ENCODE measurements around the gene SLC38A8. TPM values are rescaled to one million over a fixed set of nuclear protein-coding genes. Genes with fewer than 3 reads are reported as not detected.

The SLC38A8 gene
- total and polyA plus RNA-seq, 4 donors = 1.2 TPM; not detected in 3

DNA sequence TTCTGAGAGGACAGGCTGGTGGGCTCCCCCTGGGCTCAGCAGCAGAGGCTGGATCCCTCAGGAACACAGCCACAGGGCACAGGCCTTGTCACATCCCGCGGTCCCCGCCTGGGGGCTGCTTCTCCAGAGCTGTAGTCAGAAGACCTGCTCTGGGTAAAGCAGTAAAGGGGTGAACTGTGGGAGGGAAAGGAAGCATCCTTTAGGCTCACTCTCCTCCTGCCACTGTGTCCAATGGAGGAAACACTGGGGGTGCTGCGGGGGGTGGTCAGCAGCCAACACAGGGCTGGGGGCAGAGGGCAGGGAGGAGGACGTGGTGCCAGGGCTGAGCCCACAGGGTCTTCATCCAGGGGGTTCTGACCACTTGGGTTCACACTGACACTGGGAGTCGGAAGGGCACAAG is 5.0 kb upstream of the SLC38A8 start:
- H3K36me3 ChIP-seq (ENCODE audit: control insufficient read depth in 4 of 4, insufficient read depth in 4 of 4, low read length in 4 of 4) = peaks cover 0 to 24% (median 2%) of the 10 kb centered on the region in 4 donors
- no peak overlapping the region for H3K9ac ChIP-seq (ENCODE audit: insufficient read depth in 1 of 2, low read length in 2 of 2)
- DNase-seq = no peak
- TF ChIP-seq, protein P1, sequence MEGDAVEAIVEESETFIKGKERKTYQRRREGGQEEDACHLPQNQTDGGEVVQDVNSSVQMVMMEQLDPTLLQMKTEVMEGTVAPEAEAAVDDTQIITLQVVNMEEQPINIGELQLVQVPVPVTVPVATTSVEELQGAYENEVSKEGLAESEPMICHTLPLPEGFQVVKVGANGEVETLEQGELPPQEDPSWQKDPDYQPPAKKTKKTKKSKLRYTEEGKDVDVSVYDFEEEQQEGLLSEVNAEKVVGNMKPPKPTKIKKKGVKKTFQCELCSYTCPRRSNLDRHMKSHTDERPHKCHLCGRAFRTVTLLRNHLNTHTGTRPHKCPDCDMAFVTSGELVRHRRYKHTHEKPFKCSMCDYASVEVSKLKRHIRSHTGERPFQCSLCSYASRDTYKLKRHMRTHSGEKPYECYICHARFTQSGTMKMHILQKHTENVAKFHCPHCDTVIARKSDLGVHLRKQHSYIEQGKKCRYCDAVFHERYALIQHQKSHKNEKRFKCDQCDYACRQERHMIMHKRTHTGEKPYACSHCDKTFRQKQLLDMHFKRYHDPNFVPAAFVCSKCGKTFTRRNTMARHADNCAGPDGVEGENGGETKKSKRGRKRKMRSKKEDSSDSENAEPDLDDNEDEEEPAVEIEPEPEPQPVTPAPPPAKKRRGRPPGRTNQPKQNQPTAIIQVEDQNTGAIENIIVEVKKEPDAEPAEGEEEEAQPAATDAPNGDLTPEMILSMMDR (IDR thresholded peaks at IDR 0.05; ENCODE audit: control extremely low read depth, extremely low read depth) = no peak
- H3K9me3 ChIP-seq (ENCODE audit: control insufficient read depth in 4 of 4, insufficient read depth in 3 of 4, low read length in 3 of 4) = no peaks in the 10 kb centered on the region
- WGBS, 2 donors = 84 to 95% methylated on average over 6 of the region's 6 CpGs
- ATAC-seq (ENCODE audit: insufficient read depth, low FRiP score) = no peak
- H3K4me3 ChIP-seq = no peak overlapping the region
- H3K27me3 ChIP-seq (ENCODE audit: control insufficient read depth in 3 of 3, insufficient read depth in 3 of 3, low read length in 2 of 3) = peaks cover 0 to 4% (median 0%) of the 10 kb centered on the region in 3 donors
- H3K27ac ChIP-seq (ENCODE audit: low read depth in 1 of 2, low read length in 1 of 2) = no peak overlapping the region
- H3K4me1 ChIP-seq (ENCODE audit: control insufficient read depth in 5 of 5, insufficient read depth in 5 of 5, low read length in 5 of 5) = peaks cover 0 to 4% (median 0%) of the 10 kb centered on the region in 5 donors

DNA sequence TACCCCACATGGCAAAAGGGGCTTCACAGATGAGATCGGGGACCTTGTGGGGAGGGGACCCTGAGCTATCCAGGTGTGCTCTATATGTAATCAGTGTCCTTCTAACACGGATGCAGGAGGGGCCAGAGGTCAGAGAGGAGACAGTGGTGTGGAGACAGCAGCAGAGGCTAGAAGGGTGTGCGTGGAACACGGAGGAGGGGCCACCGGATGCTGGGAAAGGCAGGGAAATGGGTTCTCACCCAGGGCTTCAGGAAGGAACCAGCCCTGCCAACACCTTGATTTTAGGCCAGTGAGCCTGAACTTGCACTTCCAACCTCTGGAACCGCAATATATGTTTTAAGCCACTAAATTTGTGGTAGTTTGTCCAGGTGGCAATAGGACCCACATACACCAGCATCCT is 4.6 kb upstream of the SLC38A8 start:
- WGBS, 2 donors = 86 to 87% methylated on average over 6 of the region's 6 CpGs
- peaks cover 0 to 4% (median 0%) of the 10 kb centered on the region in 3 donors for H3K27me3 ChIP-seq (ENCODE audit: control insufficient read depth in 3 of 3, insufficient read depth in 3 of 3, low read length in 2 of 3)

DNA sequence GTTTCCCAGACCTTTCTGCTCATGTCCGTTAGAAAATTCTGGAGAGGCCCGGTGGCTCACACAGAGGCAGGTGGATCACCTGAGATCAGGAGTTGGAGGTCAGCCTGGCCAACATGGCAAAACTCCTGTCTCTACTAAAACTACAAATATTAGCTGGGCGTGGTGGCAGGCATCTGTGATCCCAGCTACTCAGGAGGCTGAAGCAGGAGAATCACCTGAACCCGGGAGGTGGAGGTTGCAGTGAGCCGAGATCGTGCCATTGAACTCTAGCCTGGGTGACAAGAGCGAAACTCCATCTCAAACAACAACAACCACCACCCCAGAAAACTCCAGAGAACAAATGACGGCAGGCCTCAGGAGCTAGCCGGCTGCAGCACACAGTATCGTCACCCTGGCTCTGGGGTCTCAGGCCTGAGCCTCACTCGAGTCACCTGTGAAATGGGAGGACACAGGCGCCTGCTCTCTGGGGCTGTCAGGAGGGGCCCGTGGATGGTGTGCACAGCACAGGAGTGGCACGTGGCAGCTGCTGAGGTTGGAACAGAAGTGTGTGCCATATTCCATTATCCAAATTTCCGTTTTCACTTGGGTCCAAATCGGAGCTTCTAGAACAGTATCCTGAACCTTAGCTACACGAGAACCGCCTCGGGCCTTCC is 3.3 kb upstream of the SLC38A8 start:
- peaks cover 0 to 15% (median 2%) of the 10 kb centered on the region in 4 donors for H3K36me3 ChIP-seq (ENCODE audit: control insufficient read depth in 4 of 4, insufficient read depth in 4 of 4, low read length in 4 of 4)
- no peak overlapping the region for H3K27ac ChIP-seq (ENCODE audit: low read depth in 1 of 2, low read length in 1 of 2)
- H3K4me1 ChIP-seq (ENCODE audit: control insufficient read depth in 5 of 5, insufficient read depth in 5 of 5, low read length in 5 of 5) = peaks cover 0 to 4% (median 0%) of the 10 kb centered on the region in 5 donors
- no peaks in the 10 kb centered on the region for H3K9me3 ChIP-seq (ENCODE audit: control insufficient read depth in 4 of 4, insufficient read depth in 3 of 4, low read length in 3 of 4)
- WGBS, 2 donors = 92 to 94% methylated on average over 19 of the region's 19 CpGs
- no peak overlapping the region for H3K4me3 ChIP-seq
- peaks cover 0 to 4% (median 0%) of the 10 kb centered on the region in 3 donors for H3K27me3 ChIP-seq (ENCODE audit: control insufficient read depth in 3 of 3, insufficient read depth in 3 of 3, low read length in 2 of 3)
- ATAC-seq (ENCODE audit: insufficient read depth, low FRiP score) = no peak
- DNase-seq = no peak
- TF ChIP-seq, protein P1 (IDR thresholded peaks at IDR 0.05; ENCODE audit: control extremely low read depth, extremely low read depth) = no peak
- H3K9ac ChIP-seq (ENCODE audit: insufficient read depth in 1 of 2, low read length in 2 of 2) = no peak overlapping the region

More for the DNA sequence above, 4.6 kb upstream of the SLC38A8 start:
- no peak for DNase-seq
- TF ChIP-seq, protein P1 (IDR thresholded peaks at IDR 0.05; ENCODE audit: control extremely low read depth, extremely low read depth) = no peak
- Histone ChIP-seq H3K27ac (ENCODE audit: low read depth in 1 of 2, low read length in 1 of 2) (no peak overlapping the region), H3K4me3 (no peak overlapping the region), H3K9ac (ENCODE audit: insufficient read depth in 1 of 2, low read length in 2 of 2) (no peak overlapping the region), H3K9me3 (ENCODE audit: control insufficient read depth in 4 of 4, insufficient read depth in 3 of 4, low read length in 3 of 4) (no peaks in the 10 kb centered on the region), H3K36me3 (ENCODE audit: control insufficient read depth in 4 of 4, insufficient read depth in 4 of 4, low read length in 4 of 4) (peaks cover 0 to 21% (median 2%) of the 10 kb centered on the region in 4 donors), H3K4me1 (ENCODE audit: control insufficient read depth in 5 of 5, insufficient read depth in 5 of 5, low read length in 5 of 5) (peaks cover 0 to 4% (median 0%) of the 10 kb centered on the region in 5 donors)
- ATAC-seq (ENCODE audit: insufficient read depth, low FRiP score) = no peak

Data from lung (tissue), 12 donors.